Measurements from ENCODE around the gene MAP7D3. TPM values are rescaled to one million over a fixed set of nuclear protein-coding genes. Genes with fewer than 3 reads are reported as not detected.

The MAP7D3 gene
- polyA plus RNA-seq, 3 donors = 1.8 to 3.4 (median 2.9) TPM

- intact Hi-C loops (cut with micrococcal nuclease) = no loop called here
- no CpG with 5 or more reads among the region's 7 CpGs for WGBS (ENCODE audit: insufficient coverage)
- H3K79me2 ChIP-seq (ENCODE audit: insufficient read depth, low read length) = no peaks in the 10 kb centered on the region
These were observed 54.5 kb downstream of the MAP7D3 start for GRCh38 chrX:136196691-136197155.

GRCh38 chrX:136195247-136195646 is 56.0 kb downstream of the MAP7D3 start:
- Mint-ChIP-seq H3K36me3 (no peaks in the 10 kb centered on the region), H3K9me3 (peaks cover 0 to 2% (median 0%) of the 10 kb centered on the region in 7 donors), H3K27me3 (ENCODE audit: low read depth in 3 of 3) (peaks cover 0 to 2% (median 0%) of the 10 kb centered on the region in 3 donors), H3K27ac (no peak overlapping the region), H3K4me1 (peaks cover 33% of the 10 kb centered on the region), H3K4me3 (no peak overlapping the region)
- Histone ChIP-seq H3K4me2 (replicated peaks; ENCODE audit: extremely low read depth, low read length, poor library complexity, severe bottlenecking) (no peak overlapping the region), H3K4me1 (ENCODE audit: control insufficient read depth in 1 of 2, insufficient read depth in 2 of 2, low read length in 2 of 2) (peaks cover 30 to 33% of the 10 kb centered on the region in 2 donors), H3K27ac (ENCODE audit: low read depth in 1 of 2, low read length in 2 of 2) (no peak overlapping the region), H4K20me1 (ENCODE audit: insufficient read depth, low read length) (no peaks in the 10 kb centered on the region), H3K9ac (ENCODE audit: insufficient read depth, low read length, poor library complexity, severe bottlenecking) (no peak overlapping the region), H2AFZ (ENCODE audit: insufficient read depth, low read depth, low read length, poor library complexity, severe bottlenecking) (no peak overlapping the region), H3K9me3 (replicated peaks in 1 of 2; ENCODE audit: control insufficient read depth in 1 of 2, insufficient read depth in 1 of 2, low read length in 2 of 2) (no peaks in the 10 kb centered on the region), H3K27me3 (ENCODE audit: control insufficient read depth in 2 of 2, insufficient read depth in 2 of 2, low read length in 2 of 2) (no peaks in the 10 kb centered on the region), H3K36me3 (replicated peaks in 1 of 2; ENCODE audit: control insufficient read depth in 1 of 2, insufficient read depth in 2 of 2, low read length in 2 of 2) (no peaks in the 10 kb centered on the region), H3K79me2 (ENCODE audit: insufficient read depth, low read length) (no peaks in the 10 kb centered on the region), H3K4me3 (replicated peaks in 1 of 3; ENCODE audit: low read depth in 2 of 3, low read length in 3 of 3) (no peak overlapping the region)
- no peak for TF ChIP-seq CTCF (IDR thresholded peaks at IDR 0.05)
- intact Hi-C loops (cut with micrococcal nuclease) = no loop called here
- no CpG with 5 or more reads among the region's 4 CpGs for WGBS (ENCODE audit: insufficient coverage)
- no peak for DNase-seq

More at GRCh38 chrX:136196691-136197155, 54.5 kb downstream of the MAP7D3 start:
- Histone ChIP-seq H3K4me1 (ENCODE audit: control insufficient read depth in 1 of 2, insufficient read depth in 2 of 2, low read length in 2 of 2) (peaks cover 20 to 21% of the 10 kb centered on the region in 2 donors), H3K9ac (ENCODE audit: insufficient read depth, low read length, poor library complexity, severe bottlenecking) (no peak overlapping the region), H3K27ac (ENCODE audit: low read depth in 1 of 2, low read length in 2 of 2) (no peak overlapping the region), H4K20me1 (ENCODE audit: insufficient read depth, low read length) (no peaks in the 10 kb centered on the region), H2AFZ (ENCODE audit: insufficient read depth, low read depth, low read length, poor library complexity, severe bottlenecking) (no peak overlapping the region), H3K4me3 (replicated peaks in 1 of 3; ENCODE audit: low read depth in 2 of 3, low read length in 3 of 3) (no peak overlapping the region), H3K36me3 (replicated peaks in 1 of 2; ENCODE audit: control insufficient read depth in 1 of 2, insufficient read depth in 2 of 2, low read length in 2 of 2) (no peaks in the 10 kb centered on the region), H3K4me2 (replicated peaks; ENCODE audit: extremely low read depth, low read length, poor library complexity, severe bottlenecking) (no peak overlapping the region), H3K9me3 (replicated peaks in 1 of 2; ENCODE audit: control insufficient read depth in 1 of 2, insufficient read depth in 1 of 2, low read length in 2 of 2) (no peaks in the 10 kb centered on the region), H3K27me3 (ENCODE audit: control insufficient read depth in 2 of 2, insufficient read depth in 2 of 2, low read length in 2 of 2) (no peaks in the 10 kb centered on the region)
- no peaks in the 10 kb centered on the region for H3K36me3 Mint-ChIP-seq
- TF ChIP-seq CTCF (IDR thresholded peaks at IDR 0.05) = no peak
- no peak for DNase-seq
- H3K27ac Mint-ChIP-seq = no peak overlapping the region
- H3K9me3 Mint-ChIP-seq = peaks cover 0 to 2% (median 0%) of the 10 kb centered on the region in 7 donors
- H3K4me1 Mint-ChIP-seq = peaks cover 22% of the 10 kb centered on the region
- no peak overlapping the region for H3K4me3 Mint-ChIP-seq
- H3K27me3 Mint-ChIP-seq (ENCODE audit: low read depth in 3 of 3) = peaks cover 0 to 2% (median 0%) of the 10 kb centered on the region in 3 donors
